Astrocyte (in vitro differentiated cells and primary cell): ENCODE measurements around the gene ZNF385B. TPM values are rescaled to one million over a fixed set of nuclear protein-coding genes. Genes with fewer than 3 reads are reported as not detected.

Source experiments
- DNase-seq: peaks from one replicate; pipeline ENCODE4 v3.0.0-alpha.2; 2010; ENCODE audit warnings: low read depth
- FAIRE-seq: peaks from 2 replicates; lab custom pipeline; 2011; peaks lifted over from hg19 to GRCh38; lab: Jason Lieb, UNC
- H2AFZ ChIP-seq: 2 replicates; pipeline ENCODE4 v1.6.0; 2012; ENCODE audit warnings: low read depth, low read length, inconsistent platforms
- H3K27ac ChIP-seq: 2 replicates; pipeline ENCODE4 v1.5.1; 2011; ENCODE audit warnings: low read depth, low read length, inconsistent platforms
- H3K27me3 ChIP-seq: 2 replicates; pipeline ENCODE4 v1.6.0; 2011; ENCODE audit warnings: low read length, inconsistent platforms; ENCODE audit not compliant: insufficient read depth
- H3K36me3 ChIP-seq: 2 replicates; pipeline ENCODE4 v1.5.1; 2011; ENCODE audit warnings: low read length, inconsistent platforms; ENCODE audit not compliant: insufficient read depth
- H3K4me1 ChIP-seq: 2 replicates; pipeline ENCODE4 v1.5.1; 2011; ENCODE audit warnings: low read length, inconsistent platforms; ENCODE audit not compliant: insufficient read depth
- H3K4me2 ChIP-seq: 2 replicates; pipeline ENCODE4 v1.6.0; 2012; ENCODE audit warnings: low read length, inconsistent platforms
- H3K4me3 ChIP-seq: 2 replicates; pipeline ENCODE4 v1.5.1; 2011; ENCODE audit warnings: low read depth, mild to moderate bottlenecking, low read length, inconsistent platforms; ENCODE audit not compliant: insufficient read depth
- H3K79me2 ChIP-seq: 2 replicates; pipeline ENCODE4 v1.6.0; 2012; ENCODE audit warnings: mild to moderate bottlenecking, low read length, inconsistent platforms; ENCODE audit not compliant: insufficient read depth
- H3K9ac ChIP-seq: 2 replicates; pipeline ENCODE4 v1.6.0; 2012; ENCODE audit warnings: mild to moderate bottlenecking, low read length, inconsistent platforms
- H3K9me3 ChIP-seq: 2 replicates; pipeline ENCODE4 v1.5.1; 2012; ENCODE audit warnings: low read depth, mild to moderate bottlenecking, low read length, inconsistent platforms; ENCODE audit not compliant: insufficient read depth
- H4K20me1 ChIP-seq: 2 replicates; pipeline ENCODE4 v1.6.0; 2012; ENCODE audit warnings: low read length, inconsistent platforms; ENCODE audit not compliant: insufficient read depth
- H3K27ac Mint-ChIP-seq: one replicate; pipeline ENCODE4 v1.8.0; 2021; ENCODE audit warnings: mild to moderate bottlenecking, mixed read lengths; ENCODE audit not compliant: unreplicated experiment
- H3K27me3 Mint-ChIP-seq: one replicate; pipeline ENCODE4 v1.8.0; 2021; ENCODE audit warnings: low read depth, mixed read lengths; ENCODE audit not compliant: unreplicated experiment
- H3K36me3 Mint-ChIP-seq: one replicate; pipeline ENCODE4 v1.8.0; 2021; ENCODE audit warnings: low read depth, mixed read lengths; ENCODE audit not compliant: unreplicated experiment
- H3K4me1 Mint-ChIP-seq: one replicate; pipeline ENCODE4 v1.8.0; 2021; ENCODE audit warnings: low read depth, mixed read lengths; ENCODE audit not compliant: unreplicated experiment
- H3K4me3 Mint-ChIP-seq: one replicate; pipeline ENCODE4 v1.8.0; 2021; ENCODE audit warnings: mild to moderate bottlenecking, moderate library complexity, mixed read lengths; ENCODE audit not compliant: unreplicated experiment
- H3K9me3 Mint-ChIP-seq: one replicate; pipeline ENCODE4 v1.8.0; 2021; ENCODE audit warnings: mild to moderate bottlenecking, mixed read lengths; ENCODE audit not compliant: unreplicated experiment
- CTCF ChIP-seq: IDR thresholded peaks from 2 replicates; pipeline ENCODE4 v1.5.1; 2011; ENCODE audit warnings: low read depth, mild to moderate bottlenecking, inconsistent platforms, low read length, moderate library complexity; ENCODE audit not compliant: insufficient read depth
- EZH2 ChIP-seq: IDR thresholded peaks from 2 replicates; pipeline ENCODE4 v1.6.1; 2012; ENCODE audit warnings: mild to moderate bottlenecking, low read length, inconsistent platforms; ENCODE audit not compliant: insufficient read depth
- total RNA-seq: library from RNA; stranded (reverse); gene quantifications from 2 replicates; pipeline ENCODE4 v1.2.1, GENCODE V29; 2021

Gene ZNF385B
- total RNA-seq, 1 donor from 2014 or later, result 0.27 TPM

GRCh38 chr2:179664972-179665812 lies 196.2 kb downstream of the ZNF385B start:
- Histone ChIP-seq H3K79me2 (no peaks in the 10 kb centered on the region), H3K4me1 (no peaks in the 10 kb centered on the region), H3K36me3 (no peaks in the 10 kb centered on the region), H3K4me3 (no peak overlapping the region), H3K4me2 (no peak overlapping the region), H3K9ac (no peak overlapping the region), H4K20me1 (no peaks in the 10 kb centered on the region), H3K9me3 (no peaks in the 10 kb centered on the region), H3K27ac (no peak overlapping the region), H2AFZ (no peak overlapping the region), H3K27me3 (no peaks in the 10 kb centered on the region)
- Mint-ChIP-seq H3K4me3 (no peak overlapping the region), H3K27me3 (no peaks in the 10 kb centered on the region), H3K36me3 (no peaks in the 10 kb centered on the region), H3K9me3 (no peaks in the 10 kb centered on the region), H3K27ac (no peak overlapping the region), H3K4me1 (no peaks in the 10 kb centered on the region)
- DNase-seq (no peak), FAIRE-seq (no peak)
- TF ChIP-seq EZH2 (no peak), CTCF (no peak)

GRCh38 chr2:179661986-179662385 lies 199.4 kb downstream of the ZNF385B start:
- H3K79me2 ChIP-seq, result no peaks in the 10 kb centered on the region
- Mint-ChIP-seq H3K27me3 (no peaks in the 10 kb centered on the region), H3K36me3 (no peaks in the 10 kb centered on the region), H3K9me3 (no peaks in the 10 kb centered on the region), H3K27ac (no peak overlapping the region), H3K4me3 (no peak overlapping the region), H3K4me1 (no peaks in the 10 kb centered on the region)
- FAIRE-seq (no peak), DNase-seq (no peak)
- no peaks in the 10 kb centered on the region for H4K20me1 ChIP-seq
- H3K36me3 ChIP-seq, result no peaks in the 10 kb centered on the region
- H3K27ac ChIP-seq, result no peak overlapping the region
- no peak for TF ChIP-seq EZH2
- TF ChIP-seq CTCF, result no peak
- H3K4me2 ChIP-seq, result no peak overlapping the region
- no peak overlapping the region for H3K4me3 ChIP-seq
- H3K9me3 ChIP-seq, result no peaks in the 10 kb centered on the region
- no peaks in the 10 kb centered on the region for H3K27me3 ChIP-seq
- H2AFZ ChIP-seq, result no peak overlapping the region
- no peaks in the 10 kb centered on the region for H3K4me1 ChIP-seq
- no peak overlapping the region for H3K9ac ChIP-seq

GRCh38 chr2:179657068-179657595 lies 204.3 kb downstream of the ZNF385B start:
- H3K4me1 Mint-ChIP-seq, result no peaks in the 10 kb centered on the region
- H3K36me3 Mint-ChIP-seq, result no peaks in the 10 kb centered on the region
- Histone ChIP-seq H3K9ac (no peak overlapping the region), H3K79me2 (no peaks in the 10 kb centered on the region), H3K4me1 (no peaks in the 10 kb centered on the region), H4K20me1 (no peaks in the 10 kb centered on the region), H3K9me3 (no peaks in the 10 kb centered on the region), H3K27ac (no peak overlapping the region), H3K27me3 (no peaks in the 10 kb centered on the region), H3K4me3 (no peak overlapping the region), H3K36me3 (no peaks in the 10 kb centered on the region), H2AFZ (no peak overlapping the region), H3K4me2 (no peak overlapping the region)
- no peaks in the 10 kb centered on the region for H3K27me3 Mint-ChIP-seq
- H3K4me3 Mint-ChIP-seq, result no peak overlapping the region
- H3K27ac Mint-ChIP-seq, result no peak overlapping the region
- no peaks in the 10 kb centered on the region for H3K9me3 Mint-ChIP-seq
- DNase-seq (no peak), FAIRE-seq (no peak)
- TF ChIP-seq EZH2 (no peak), CTCF (no peak)
